GM18519 (cell line): ENCODE measurements around the gene ACTRT3.
"Not testable (repeated sequence)": the region's sequence is repeated elsewhere in the genome, so short reads cannot be mapped to it uniquely, and the experiment has no call there.

Experiments used
- ATAC-seq: cut with Tn5 transposase; IDR thresholded peaks from one replicate; pipeline ENCODE4 v1.9.1; 2021; ENCODE audit warnings: mild to moderate bottlenecking, moderate library complexity; ENCODE audit not compliant: unreplicated experiment, low FRiP score

ACTRT3 gene

DNA sequence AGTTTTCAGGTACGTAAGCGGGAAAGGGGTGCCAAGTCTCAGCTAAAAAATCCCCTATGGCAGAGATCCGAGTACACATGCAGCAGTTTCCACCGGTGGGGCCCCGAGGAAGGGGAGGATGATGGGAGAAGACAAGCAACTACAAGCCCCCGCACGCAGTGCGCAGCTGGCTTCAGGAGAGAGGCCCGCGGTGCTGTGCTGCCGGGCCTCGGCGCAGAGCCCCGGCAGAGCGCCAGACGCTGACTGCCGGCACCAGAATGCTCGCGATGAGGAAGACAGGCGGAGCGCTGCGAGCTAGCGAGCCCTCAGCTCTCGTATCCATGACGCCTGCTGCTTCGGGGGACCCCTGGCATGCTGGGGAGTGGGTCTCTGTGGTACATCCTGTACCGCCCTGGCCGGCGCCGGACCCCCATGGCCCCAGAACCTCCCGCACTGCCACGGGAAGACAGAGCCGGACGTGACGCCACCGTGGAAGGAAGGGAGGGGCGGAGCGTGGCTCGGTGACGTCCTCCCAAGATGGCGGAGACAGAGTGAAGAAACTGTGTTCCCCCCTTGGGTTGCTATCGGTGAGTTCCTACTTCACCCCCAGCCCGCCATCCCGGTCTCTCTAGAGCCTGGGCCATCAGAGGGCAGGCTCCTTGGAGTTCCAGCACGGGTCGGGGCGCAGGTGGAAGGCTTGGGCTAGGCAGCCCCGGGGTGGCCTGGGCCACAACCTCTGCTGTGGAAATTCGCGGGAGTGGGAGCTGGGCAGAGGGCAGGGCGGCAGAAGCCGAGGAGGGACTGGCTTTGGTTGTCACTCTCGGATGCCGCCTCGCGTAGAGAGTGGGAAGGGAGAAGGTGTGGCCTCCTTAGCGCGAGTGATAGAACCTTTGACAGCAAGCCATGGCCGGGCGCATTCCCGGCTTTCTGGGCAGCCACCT, 3.8 kb upstream of the ACTRT3 start, which contains the start of gene MYNN:
Gene MYNN, plus strand, starts transcription at position 500 of the 920 bp plus-strand sequence. CDS start 900 bp downstream, outside the sequence.
- peak; percentile 75 for ATAC-seq

- peak; percentile 3 for ATAC-seq
Measured at GRCh38 chr3:169772305-169772896, 3.0 kb upstream of the ACTRT3 start.

- no peak for ATAC-seq
Measured at GRCh38 chr3:169771497-169772304, 2.3 kb upstream of the ACTRT3 start.

GRCh38 chr3:169764882-169765612, 4.3 kb downstream of the ACTRT3 start, which contains the start of gene TERC:
Gene TERC, minus strand, starts transcription at chr3:169765060.
- peak; percentile 70 for ATAC-seq

DNA sequence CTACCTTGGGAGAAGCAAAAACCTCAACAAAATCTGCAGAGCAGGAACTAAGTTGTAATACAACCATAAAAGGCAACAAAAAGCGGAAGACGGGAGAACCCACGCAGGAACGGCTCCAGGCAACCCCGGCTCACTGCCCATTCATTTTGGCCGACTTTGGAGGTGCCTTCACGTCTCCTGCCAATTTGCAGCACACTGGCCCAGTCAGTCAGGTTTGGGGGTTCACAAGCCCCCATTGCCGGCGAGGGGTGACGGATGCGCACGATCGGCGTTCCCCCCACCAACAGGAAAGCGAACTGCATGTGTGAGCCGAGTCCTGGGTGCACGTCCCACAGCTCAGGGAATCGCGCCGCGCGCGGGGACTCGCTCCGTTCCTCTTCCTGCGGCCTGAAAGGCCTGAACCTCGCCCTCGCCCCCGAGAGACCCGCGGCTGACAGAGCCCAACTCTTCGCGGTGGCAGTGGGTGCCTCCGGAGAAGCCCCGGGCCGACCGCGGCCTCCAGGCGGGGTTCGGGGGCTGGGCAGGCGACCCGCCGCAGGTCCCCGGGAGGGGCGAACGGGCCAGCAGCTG, 5.0 kb downstream of the ACTRT3 start:
- ATAC-seq: peak; percentile 24

GRCh38 chr3:169760479-169760878, 8.9 kb downstream of the ACTRT3 start:
- ATAC-seq: no peak

GRCh38 chr3:169759256-169759655, 10.1 kb downstream of the ACTRT3 start:
- ATAC-seq: peak; percentile 69

DNA sequence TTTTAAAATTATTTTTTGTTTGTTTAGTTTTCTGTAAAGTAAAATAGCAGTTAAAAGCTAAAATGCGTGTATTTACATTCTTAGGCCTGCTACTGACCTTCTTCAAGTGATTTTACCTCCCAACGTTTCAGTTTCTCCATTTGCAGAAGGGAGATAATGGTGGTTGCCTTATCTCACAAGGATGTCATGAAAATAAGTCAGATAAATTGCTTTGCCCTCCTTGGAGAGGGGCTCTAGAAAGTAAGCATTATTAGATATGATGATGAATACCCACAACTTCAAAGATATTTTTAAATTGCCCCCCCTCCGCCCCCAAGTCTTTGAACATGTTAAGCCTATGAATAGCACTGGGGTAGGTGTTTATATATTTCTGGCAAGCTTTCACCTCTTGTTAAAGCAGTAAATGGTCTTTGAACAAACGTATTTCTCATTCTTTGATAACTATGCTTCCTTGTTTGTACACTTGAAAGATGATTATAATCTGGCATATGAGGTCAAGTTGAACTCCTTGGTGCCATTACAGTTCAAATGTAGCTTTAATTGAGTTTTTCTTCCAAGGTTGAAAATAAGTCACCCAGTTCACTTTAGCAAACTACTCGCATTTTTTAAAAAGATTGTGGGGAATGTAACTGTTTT, 10.9 kb downstream of the ACTRT3 start:
- no peak for ATAC-seq

DNA sequence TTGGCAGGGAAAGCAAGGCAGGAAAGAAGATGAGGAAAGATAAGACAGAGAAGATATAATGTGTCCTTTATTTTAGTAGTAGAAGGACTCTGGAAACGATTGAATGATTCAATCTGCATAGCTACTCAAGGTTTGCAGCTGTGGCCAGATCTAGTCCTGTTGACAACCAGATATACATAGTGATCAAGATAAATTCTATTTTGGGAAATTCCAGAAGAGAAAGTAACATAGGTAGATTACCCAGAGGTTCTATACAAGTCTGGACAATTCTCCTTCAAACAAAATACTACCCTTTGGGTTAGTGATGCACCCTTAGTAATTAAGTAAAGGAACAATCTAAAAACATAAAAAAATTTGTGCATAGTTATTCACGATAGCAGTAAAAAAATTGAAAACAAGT, 13.9 kb downstream of the ACTRT3 start:
- ATAC-seq: no peak

- ATAC-seq: no peak
Measured at GRCh38 chr3:169754711-169755110, 14.7 kb downstream of the ACTRT3 start.

GRCh38 chr3:169751875-169752274, 17.5 kb downstream of the ACTRT3 start:
- ATAC-seq: no peak

DNA sequence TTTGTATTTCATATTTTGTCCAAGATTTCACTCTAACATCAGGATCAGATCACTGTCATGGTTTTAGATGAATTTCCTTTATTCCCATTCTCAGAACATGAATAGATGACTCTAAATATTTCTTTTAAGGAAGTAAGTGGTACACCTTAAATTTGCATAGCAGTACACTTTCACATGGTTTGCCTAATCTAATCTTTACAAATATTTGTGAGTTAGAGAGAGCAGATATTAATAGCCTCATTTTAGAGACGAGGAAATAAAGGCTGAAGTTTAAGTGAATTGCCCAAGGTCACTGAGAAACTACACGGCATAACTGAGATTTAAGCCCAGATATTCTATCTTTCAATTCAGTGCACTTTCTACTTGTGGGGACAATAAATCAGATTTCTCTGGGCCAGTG, 18.7 kb downstream of the ACTRT3 start:
- ATAC-seq: no peak

DNA sequence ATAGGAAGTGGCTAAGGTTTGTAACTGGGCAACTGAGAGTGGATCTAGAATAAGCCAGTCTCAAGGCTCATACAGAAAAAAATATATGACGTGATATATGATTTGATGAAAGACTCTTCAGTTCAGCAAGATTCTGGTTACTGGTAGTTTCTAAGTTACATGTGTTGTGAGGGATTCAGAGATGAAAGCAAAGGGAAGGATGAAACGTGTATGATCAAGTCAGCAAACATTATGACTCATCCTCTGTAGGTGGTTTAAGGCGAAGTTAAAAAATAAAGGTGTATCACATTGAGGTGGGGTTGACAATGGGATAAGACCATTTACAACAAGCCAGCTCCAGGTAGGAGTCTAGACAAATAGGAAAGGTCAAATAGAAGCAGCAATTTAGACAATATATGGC, 20.7 kb downstream of the ACTRT3 start:
- no peak for ATAC-seq

GRCh38 chr3:169746924-169747323, 22.4 kb downstream of the ACTRT3 start:
- no peak for ATAC-seq

- ATAC-seq: no peak
Measured at GRCh38 chr3:169744366-169745054, 24.9 kb downstream of the ACTRT3 start.

DNA sequence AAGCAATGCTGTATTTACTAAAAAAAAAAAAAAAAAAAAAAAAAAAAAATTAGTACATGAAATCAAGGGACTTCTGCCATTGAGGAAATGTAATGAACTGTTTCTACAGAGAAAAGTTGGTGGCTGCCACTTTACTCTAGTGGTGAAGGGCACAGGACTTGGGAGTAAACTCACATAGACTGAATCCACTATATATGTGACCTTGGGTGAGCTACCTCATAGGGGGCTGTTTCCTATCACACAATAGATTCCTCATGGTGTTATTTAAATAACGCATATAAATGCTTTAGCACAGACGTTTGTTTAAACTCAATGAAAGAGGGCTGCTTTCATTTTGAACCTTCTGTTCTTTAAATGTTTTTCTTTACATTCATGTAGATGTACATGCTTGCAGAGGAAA, 30.3 kb downstream of the ACTRT3 start:
- no peak for ATAC-seq

DNA sequence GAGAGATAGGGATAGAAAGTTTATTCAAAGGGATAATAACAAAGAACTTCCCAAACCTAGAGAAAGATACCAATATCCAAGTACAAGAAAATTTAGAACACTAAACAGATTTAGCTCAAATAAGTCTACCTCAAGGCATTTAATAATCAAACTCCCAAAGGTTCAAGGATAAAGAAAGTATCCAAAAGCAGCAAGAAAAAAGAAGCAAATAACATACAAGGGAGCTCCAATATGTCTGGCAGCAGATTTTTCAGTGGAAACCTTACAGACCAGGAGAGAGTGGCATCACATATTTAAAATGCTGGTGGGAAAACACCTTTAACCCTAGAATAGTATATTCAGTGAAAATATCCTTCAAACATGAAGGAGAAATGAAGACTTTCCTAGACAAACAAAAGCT, 37.5 kb downstream of the ACTRT3 start:
- not testable (repeated sequence) for ATAC-seq

DNA sequence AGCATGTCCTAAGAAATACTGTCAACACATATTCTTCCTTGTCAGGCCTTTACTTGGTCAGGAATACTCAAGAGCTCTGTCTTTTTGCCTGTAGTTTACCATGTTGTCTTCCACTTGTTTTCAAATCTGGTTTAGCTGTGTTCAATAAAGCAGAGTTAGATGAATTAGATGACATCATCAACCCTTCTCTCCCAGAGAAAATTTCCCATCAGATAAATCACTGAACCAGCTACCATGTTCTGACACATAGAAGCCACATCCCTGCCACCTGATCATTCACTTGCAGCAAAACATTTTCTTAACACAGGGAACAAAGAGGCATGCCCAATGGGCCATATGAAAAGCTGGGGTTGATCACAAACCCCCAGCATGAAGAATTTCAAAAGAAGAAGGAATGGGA, 46.6 kb downstream of the ACTRT3 start:
- ATAC-seq: no peak

GRCh38 chr3:169718415-169718814, 50.9 kb downstream of the ACTRT3 start:
- not testable (repeated sequence) for ATAC-seq
